Endothelial cell of umbilical vein (primary cell): ENCODE data around the gene CCL2. TPM values are rescaled to one million over a fixed set of nuclear protein-coding genes. Genes with fewer than 3 reads are reported as not detected.

Source experiments
- BruUV-seq: library from RNA; stranded (reverse); fragments of 400-500 nt; replicated peaks from 2 replicates; lab custom pipeline; 2021; lab: Mats Ljungman, UMichigan
- CTCF ChIA-PET: fragments of 300-600, 350-600 bp; sonication (Branson Sonifier 250); formaldehyde crosslinking; loops from one replicate; lab custom pipeline; 2021; ENCODE audit warnings: antibody characterized with exemption, inconsistent platforms; lab: Charles Lee
- POLR2A ChIA-PET: fragments of 300-600, 350-600 bp; sonication (Branson Sonifier 250); formaldehyde crosslinking; loops from one replicate; lab custom pipeline; 2021; ENCODE audit warnings: antibody characterized with exemption, inconsistent platforms; lab: Charles Lee
- DNase-seq: peaks from one replicate; pipeline ENCODE4 v3.0.0-alpha.2; 2011; ENCODE audit warnings: low read depth, low spot score
- FAIRE-seq: peaks from 2 replicates; lab custom pipeline; 2011; peaks lifted over from hg19 to GRCh38; lab: Jason Lieb, UNC
- H2AFZ ChIP-seq: 2 replicates; pipeline ENCODE4 v1.6.0; 2012; ENCODE audit warnings: low read depth, low read length, control low read depth, inconsistent platforms
- H3K27ac ChIP-seq: 2 replicates; pipeline ENCODE4 v1.5.1; 2011; ENCODE audit warnings: low read depth, mild to moderate bottlenecking, control low read depth, low read length, moderate library complexity; ENCODE audit not compliant: insufficient read depth
- H3K27me3 ChIP-seq, 2 experiments: 2 replicates each; pipeline versions ENCODE4 v1.6.0 to v1.6.1; 2011; ENCODE audit warnings: low read length in 2 of 2, mixed read lengths in 1 of 2; ENCODE audit not compliant: control insufficient read depth in 2 of 2, insufficient read depth in 2 of 2
- H3K36me3 ChIP-seq, 2 experiments: 2 replicates in 1 of 2; 3 replicates in 1 of 2; pipeline ENCODE4 v1.5.1; 2011; ENCODE audit warnings: low read length in 2 of 2, mild to moderate bottlenecking in 1 of 2, moderate library complexity in 1 of 2; ENCODE audit not compliant: control insufficient read depth in 2 of 2, insufficient read depth in 2 of 2; ENCODE audit errors: extremely low read depth in 1 of 2
- H3K4me1 ChIP-seq: 3 replicates; pipeline ENCODE4 v1.5.1; 2011; ENCODE audit warnings: mild to moderate bottlenecking, low read length; ENCODE audit not compliant: control insufficient read depth, insufficient read depth; ENCODE audit errors: extremely low read depth
- H3K4me2 ChIP-seq: 2 replicates; pipeline ENCODE4 v1.6.1; 2011; ENCODE audit warnings: low read length, control low read depth, mixed read lengths; ENCODE audit not compliant: insufficient read depth
- H3K4me3 ChIP-seq, 3 experiments: fragments of 200-600 bp in 1 of 3; sonication (generic), shearing (Covaris generic) in 1 of 3; replicated peaks in 1 of 3; 2 replicates each; pipeline ENCODE4 v1.5.1; 2011 to 2016; ENCODE audit warnings: control low read depth in 3 of 3, low read length in 3 of 3, mild to moderate bottlenecking in 2 of 3, inconsistent platforms in 1 of 3, low read depth in 1 of 3, moderate library complexity in 1 of 3; ENCODE audit not compliant: insufficient read depth in 1 of 3
- H3K79me2 ChIP-seq: 2 replicates; pipeline ENCODE4 v1.6.0; 2012; ENCODE audit warnings: low read length, inconsistent platforms; ENCODE audit not compliant: control insufficient read depth, insufficient read depth
- H3K9ac ChIP-seq: replicated peaks from 2 replicates; pipeline ENCODE3; 2011; ENCODE audit warnings: low read length, control low read depth; ENCODE audit not compliant: insufficient read depth; ENCODE audit errors: extremely low read depth
- H3K9me1 ChIP-seq: replicated peaks from 3 replicates; pipeline ENCODE4 v1.6.0; 2011; ENCODE audit warnings: mild to moderate bottlenecking, low read length; ENCODE audit not compliant: control insufficient read depth, insufficient read depth; ENCODE audit errors: extremely low read depth
- H3K9me3 ChIP-seq: replicated peaks from 2 replicates; pipeline ENCODE4 v1.5.1; 2012; ENCODE audit warnings: low read length, inconsistent platforms; ENCODE audit not compliant: control insufficient read depth, insufficient read depth
- H4K20me1 ChIP-seq: replicated peaks from 2 replicates; pipeline ENCODE3; 2011; ENCODE audit warnings: mild to moderate bottlenecking, low read length; ENCODE audit not compliant: control insufficient read depth, insufficient read depth; ENCODE audit errors: extremely low read depth
- EZH2 ChIP-seq: IDR thresholded peaks from 2 replicates; pipeline ENCODE4 v1.6.1; 2012; ENCODE audit warnings: borderline replicate concordance, low read depth, mild to moderate bottlenecking, moderate library complexity, low read length, inconsistent platforms; ENCODE audit not compliant: severe bottlenecking
- FOS ChIP-seq: IDR thresholded peaks from 2 replicates; pipeline ENCODE4 v1.6.1; 2011; ENCODE audit warnings: mild to moderate bottlenecking, low read length, moderate library complexity, borderline replicate concordance; ENCODE audit not compliant: insufficient read depth
- GATA2 ChIP-seq: IDR thresholded peaks from 2 replicates; pipeline ENCODE4 v1.7.0; 2011; ENCODE audit warnings: low read depth, mild to moderate bottlenecking, moderate library complexity, mixed read lengths, low read length; ENCODE audit not compliant: insufficient read length, insufficient read depth
- MYC ChIP-seq: IDR thresholded peaks from one replicate; pipeline ENCODE4 v1.6.1; 2011; ENCODE audit warnings: mild to moderate bottlenecking, low read depth, low read length
- dilution Hi-C: fragments of 300-500 bp; cut with MboI; formaldehyde crosslinking; loops from one replicate; pipeline ENCODE4 v1.15.0; 2019; ENCODE audit warnings: low sequenced_read_pairs; ENCODE audit not compliant: extremely low pct_ligation_motif_present
- intact Hi-C: fragments of 100-400 bp; cut with micrococcal nuclease; formaldehyde crosslinking; loops from one replicate; pipeline ENCODE4 v1.10.0; 2022
- polyA plus RNA-seq, 4 experiments: library from polyadenylated mRNA; depleted of rRNA in 3 of 4; stranded (reverse) in 3 of 4; unstranded in 1 of 4; fragments of >200 nt; gene quantifications; 2 replicates each; pipeline versions ENCODE4 v1.2.1 to v1.2.3, GENCODE V29; 2011 to 2012; ENCODE audit warnings: missing spikeins in 1 of 4
- total RNA-seq: library from RNA; stranded (reverse); gene quantifications from 2 replicates; pipeline ENCODE4 v1.2.3, GENCODE V29; 2021
- TF ChIP-seq, protein P1 (sequence below): IDR thresholded peaks from 2 replicates; pipeline ENCODE4 v1.6.1; 2011; ENCODE audit not compliant: insufficient read depth, insufficient read length

CCL2 gene
- total and polyA plus RNA-seq, 2 donors (not counting 3 experiments of a cell fraction or from before 2014, with no cell fraction given) = 238 to 599 TPM

DNA sequence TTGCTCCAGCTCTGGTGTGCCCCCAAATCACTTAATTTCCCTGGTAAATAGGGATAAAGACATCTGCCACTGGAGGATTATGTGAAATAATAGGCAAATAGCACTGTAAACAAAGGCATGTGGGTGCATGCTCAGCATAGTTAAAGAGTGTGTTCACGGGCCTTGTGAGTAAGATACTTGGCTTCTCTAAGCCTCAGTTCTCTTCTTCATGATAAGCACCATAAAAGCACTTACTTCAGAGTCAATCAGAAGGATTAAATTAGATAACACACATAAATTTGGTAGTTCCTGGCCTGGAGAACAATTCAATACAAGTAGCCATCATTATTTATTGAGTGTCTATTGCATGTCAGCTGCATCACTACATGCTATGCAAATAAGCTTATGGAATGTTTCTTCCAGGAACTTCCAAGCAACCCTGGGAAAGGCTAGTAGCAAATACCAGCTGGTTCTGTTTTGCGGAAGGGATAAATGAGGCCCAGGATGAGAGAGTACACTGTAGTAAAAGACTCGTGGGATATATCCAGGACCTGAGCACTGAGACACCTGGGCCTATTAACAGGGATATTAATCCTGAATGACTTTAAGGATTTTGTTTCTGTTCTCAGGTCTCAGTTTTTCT, 45.0 kb downstream of the CCL2 start:
- H3K4me2 ChIP-seq = no peak overlapping the region
- FAIRE-seq (no peak), DNase-seq (peak; percentile 14)
- no TSS peak for BruUV-seq
- no peaks in the 10 kb centered on the region for H3K36me3 ChIP-seq
- peaks cover 7% of the 10 kb centered on the region for H3K4me1 ChIP-seq
- dilution Hi-C loops = loop anchor here (25.0 kb wide), 1 partner anchor 88 kb away; no protein-coding TSS in a partner anchor
- H3K9ac ChIP-seq = no peak overlapping the region
- intact Hi-C loops = loop anchor here (1.0 kb wide), 2 partner anchors 45 to 65 kb away; partner anchors contain the start of gene CCL2
- H4K20me1 ChIP-seq = no peaks in the 10 kb centered on the region
- no peaks in the 10 kb centered on the region for H3K9me1 ChIP-seq
- POLR2A ChIA-PET = no interaction called here
- H3K79me2 ChIP-seq = no peaks in the 10 kb centered on the region
- CTCF ChIA-PET = interaction anchor here (0.9 to 11.1 kb wide), 5 partner anchors 8 to 129 kb away, joined by 3 to 179 read pairs (median 6); partner anchors contain the start of gene CCL1
- no peak overlapping the region for H3K27ac ChIP-seq
- H3K27me3 ChIP-seq = peaks cover 0 to 2% of the 10 kb centered on the region in 2 experiments
- TF ChIP-seq MYC (no peak), GATA2 (no peak), FOS (no peak), EZH2 (no peak)
- TF ChIP-seq, protein P1, sequence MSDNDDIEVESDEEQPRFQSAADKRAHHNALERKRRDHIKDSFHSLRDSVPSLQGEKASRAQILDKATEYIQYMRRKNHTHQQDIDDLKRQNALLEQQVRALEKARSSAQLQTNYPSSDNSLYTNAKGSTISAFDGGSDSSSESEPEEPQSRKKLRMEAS = no peak
- no peak overlapping the region for H3K4me3 ChIP-seq
- H2AFZ ChIP-seq = no peak overlapping the region
- H3K9me3 ChIP-seq = no peaks in the 10 kb centered on the region
